ENCODE measurements around the gene HMGB2. TPM values are rescaled to one million over a fixed set of nuclear protein-coding genes. Genes with fewer than 3 reads are reported as not detected.

Gene HMGB2
- polyA plus RNA-seq, 3 donors = 129 to 299 (median 248) TPM

GRCh38 chr4:173307778-173308177, 26.4 kb downstream of the HMGB2 start:
- Histone ChIP-seq H3K79me2 (ENCODE audit: insufficient read depth, low read length) (no peaks in the 10 kb centered on the region), H3K4me3 (replicated peaks in 1 of 3; ENCODE audit: low read depth in 2 of 3, low read length in 3 of 3) (no peak overlapping the region), H3K4me1 (ENCODE audit: control insufficient read depth in 1 of 2, insufficient read depth in 2 of 2, low read length in 2 of 2) (no peaks in the 10 kb centered on the region), H4K20me1 (ENCODE audit: insufficient read depth, low read length) (peaks cover 10% of the 10 kb centered on the region), H3K27me3 (ENCODE audit: control insufficient read depth in 2 of 2, insufficient read depth in 2 of 2, low read length in 2 of 2) (no peaks in the 10 kb centered on the region), H2AFZ (ENCODE audit: insufficient read depth, low read depth, low read length, poor library complexity, severe bottlenecking) (no peak overlapping the region), H3K36me3 (replicated peaks in 1 of 2; ENCODE audit: control insufficient read depth in 1 of 2, insufficient read depth in 2 of 2, low read length in 2 of 2) (peaks cover 47 to 90% of the 10 kb centered on the region in 2 donors), H3K9me3 (replicated peaks in 1 of 2; ENCODE audit: control insufficient read depth in 1 of 2, insufficient read depth in 1 of 2, low read length in 2 of 2) (no peaks in the 10 kb centered on the region), H3K4me2 (replicated peaks; ENCODE audit: extremely low read depth, low read length, poor library complexity, severe bottlenecking) (no peak overlapping the region), H3K9ac (ENCODE audit: insufficient read depth, low read length, poor library complexity, severe bottlenecking) (no peak overlapping the region), H3K27ac (ENCODE audit: low read depth in 1 of 2, low read length in 2 of 2) (no peak overlapping the region)
- peaks cover 0 to 2% (median 0%) of the 10 kb centered on the region in 7 donors for H3K9me3 Mint-ChIP-seq
- peaks cover 62 to 85% of the 10 kb centered on the region in 2 donors for H3K36me3 Mint-ChIP-seq
- no peaks in the 10 kb centered on the region for H3K27me3 Mint-ChIP-seq (ENCODE audit: low read depth in 3 of 3)
- H3K4me3 Mint-ChIP-seq = no peak overlapping the region
- WGBS (ENCODE audit: insufficient coverage) = 90% methylated on average over 2 of the region's 3 CpGs
- H3K4me1 Mint-ChIP-seq = no peaks in the 10 kb centered on the region
- TF ChIP-seq CTCF (IDR thresholded peaks at IDR 0.05) = no peak
- no peak for DNase-seq
- intact Hi-C loops (cut with micrococcal nuclease) = no loop called here
- no peak overlapping the region for H3K27ac Mint-ChIP-seq

GRCh38 chr4:173301518-173302201, 32.5 kb downstream of the HMGB2 start:
- Histone ChIP-seq H3K9ac (ENCODE audit: insufficient read depth, low read length, poor library complexity, severe bottlenecking) (no peak overlapping the region), H3K36me3 (replicated peaks in 1 of 2; ENCODE audit: control insufficient read depth in 1 of 2, insufficient read depth in 2 of 2, low read length in 2 of 2) (peaks cover 35 to 73% of the 10 kb centered on the region in 2 donors), H3K79me2 (ENCODE audit: insufficient read depth, low read length) (no peaks in the 10 kb centered on the region), H4K20me1 (ENCODE audit: insufficient read depth, low read length) (no peaks in the 10 kb centered on the region), H2AFZ (ENCODE audit: insufficient read depth, low read depth, low read length, poor library complexity, severe bottlenecking) (no peak overlapping the region), H3K4me2 (replicated peaks; ENCODE audit: extremely low read depth, low read length, poor library complexity, severe bottlenecking) (no peak overlapping the region), H3K27ac (ENCODE audit: low read depth in 1 of 2, low read length in 2 of 2) (no peak overlapping the region), H3K4me3 (replicated peaks in 1 of 3; ENCODE audit: low read depth in 2 of 3, low read length in 3 of 3) (no peak overlapping the region), H3K4me1 (ENCODE audit: control insufficient read depth in 1 of 2, insufficient read depth in 2 of 2, low read length in 2 of 2) (no peaks in the 10 kb centered on the region), H3K27me3 (ENCODE audit: control insufficient read depth in 2 of 2, insufficient read depth in 2 of 2, low read length in 2 of 2) (no peaks in the 10 kb centered on the region), H3K9me3 (replicated peaks in 1 of 2; ENCODE audit: control insufficient read depth in 1 of 2, insufficient read depth in 1 of 2, low read length in 2 of 2) (no peaks in the 10 kb centered on the region)
- Mint-ChIP-seq H3K4me1 (peaks cover 3% of the 10 kb centered on the region), H3K27ac (peak overlapping the region in 1 of 7 donors; percentile 84), H3K27me3 (ENCODE audit: low read depth in 3 of 3) (no peaks in the 10 kb centered on the region), H3K4me3 (no peak overlapping the region), H3K36me3 (peaks cover 42 to 58% of the 10 kb centered on the region in 2 donors), H3K9me3 (no peaks in the 10 kb centered on the region)
- WGBS (ENCODE audit: insufficient coverage) = no CpG with 5 or more reads among the region's 5 CpGs
- peak; percentile 5 to 46 (median 28) for DNase-seq
- TF ChIP-seq CTCF (IDR thresholded peaks at IDR 0.05) = peak; percentile 85
- intact Hi-C loops (cut with micrococcal nuclease) = loop anchor here in 1 of 2 donors (5.0 kb wide), 1 partner anchor 289 kb away; no protein-coding TSS in a partner anchor
